Naive thymus-derived CD8-positive, alpha-beta T cell (primary cell): Measurements from ENCODE around the gene DTNB. TPM values are rescaled to one million over a fixed set of nuclear protein-coding genes. Genes with fewer than 3 reads are reported as not detected.
"Not testable (repeated sequence)": the region's sequence is repeated elsewhere in the genome, so short reads cannot be mapped to it uniquely, and the experiment has no call there.

Experiments used
- ATAC-seq, 2 donors: fragments of 150-1000 bp; cut with Tn5 transposase in 1 of 2; sonication (Bioruptor Pico), chemical (Tn5 transposase) in 1 of 2; 1 replicate in 1 of 2; 2 replicates in 1 of 2; pipeline ENCODE4 v1.10.0; 2021; ENCODE audit warnings: mild to moderate bottlenecking in 2 of 2, moderate library complexity in 2 of 2
- POLR2A ChIA-PET: fragments of 350-600 bp; sonication (Branson Sonifier 250); formaldehyde crosslinking; loops from one replicate; lab custom pipeline; 2021; ENCODE audit warnings: antibody characterized with exemption; lab: Charles Lee
- DNase-seq, 10 donors: peaks; one replicate each; pipeline versions ENCODE4 v3.0.0 to v3.0.0-alpha.2; 2020 to 2022
- H3K27ac Mint-ChIP-seq, 10 donors: one replicate each; pipeline ENCODE4 v1.8.0; 2020 to 2022; ENCODE audit warnings: mild to moderate bottlenecking in 10 of 10, mixed read lengths in 10 of 10, moderate library complexity in 4 of 10, inconsistent platforms in 1 of 10
- H3K27me3 Mint-ChIP-seq, 5 donors: one replicate each; pipeline ENCODE4 v1.8.0; 2021 to 2022; ENCODE audit warnings: mixed read lengths in 5 of 5
- H3K36me3 Mint-ChIP-seq, 3 donors: one replicate each; pipeline ENCODE4 v1.8.0; 2020 to 2022; ENCODE audit warnings: mixed read lengths in 3 of 3, mild to moderate bottlenecking in 2 of 3, inconsistent platforms in 1 of 3
- H3K4me1 Mint-ChIP-seq, 4 donors: one replicate each; pipeline ENCODE4 v1.8.0; 2021 to 2022; ENCODE audit warnings: mixed read lengths in 4 of 4
- H3K4me3 Mint-ChIP-seq, 10 donors: one replicate each; pipeline ENCODE4 v1.8.0; 2020 to 2022; ENCODE audit warnings: mild to moderate bottlenecking in 10 of 10, mixed read lengths in 10 of 10, moderate library complexity in 6 of 10, inconsistent platforms in 1 of 10
- H3K9me3 Mint-ChIP-seq, 9 donors: one replicate each; pipeline ENCODE4 v1.8.0; 2020 to 2022; ENCODE audit warnings: mixed read lengths in 9 of 9, mild to moderate bottlenecking in 3 of 9, inconsistent platforms in 1 of 9, moderate library complexity in 1 of 9
- polyA plus RNA-seq, 3 donors: library from polyadenylated mRNA; unstranded; fragments of 300-500 nt; fragmentation: Illumina TruSeq; gene quantifications; one replicate each; pipeline ENCODE4 v1.2.3, GENCODE V29; 2021
- total RNA-seq, 8 experiments: library from RNA in 2 of 8; stranded (reverse) in 2 of 8; gene quantifications; one replicate each; pipeline ENCODE4 v1.2.3 and lab custom pipeline; 2021 to 2026

Gene DTNB
- total and polyA plus RNA-seq, 5 experiments from 2014 or later: 16.3 to 41.5 (median 18.4) TPM

DNA sequence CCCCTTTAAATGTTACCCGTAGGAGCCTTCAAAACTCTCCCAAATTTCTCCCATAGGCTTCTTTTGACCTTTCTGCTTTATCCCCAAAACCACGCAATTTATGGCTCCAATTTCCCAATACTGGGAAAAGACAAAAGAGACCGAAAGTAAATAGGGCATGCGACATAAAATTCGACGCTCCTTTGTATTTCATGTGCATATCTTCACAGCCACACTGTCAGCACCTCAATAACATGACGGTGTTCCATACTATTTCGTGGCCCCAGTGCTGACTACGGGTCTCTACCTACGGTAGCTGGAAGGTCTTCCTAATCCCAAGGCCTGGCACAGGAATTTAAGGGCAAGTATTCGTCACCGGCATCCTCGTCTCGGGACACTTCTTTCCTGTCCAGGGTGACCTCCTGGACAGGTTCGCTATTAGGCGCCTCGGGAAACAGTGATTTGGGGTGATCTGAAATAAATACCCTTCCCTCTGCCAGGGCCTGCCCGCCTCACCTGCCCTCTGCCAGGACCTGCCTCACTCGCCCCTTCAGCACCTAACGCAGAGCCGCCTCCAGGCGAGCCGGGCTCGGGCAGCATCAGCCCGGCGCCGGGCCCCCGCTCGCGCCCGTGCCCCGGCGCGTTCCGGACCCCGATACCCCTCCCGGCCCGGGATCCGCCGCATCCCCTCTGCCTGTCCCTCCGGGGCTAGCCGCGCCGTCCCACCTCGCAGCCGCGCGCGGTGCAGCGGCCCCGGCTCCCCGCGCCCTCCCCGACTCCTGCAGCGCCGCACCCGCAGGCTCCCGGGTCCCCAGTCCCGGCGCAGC, 680 bp downstream of the DTNB start:
- POLR2A ChIA-PET: interaction anchor here (0.7 to 3.6 kb wide), 8 partner anchors 26 to 880 kb away, joined by 3 to 21 read pairs (median 3); partner anchors contain the start of genes ASXL2 and PTRHD1
- no peaks in the 10 kb centered on the region for H3K9me3 Mint-ChIP-seq
- peak; percentile 72 to 86 for ATAC-seq
- H3K4me1 Mint-ChIP-seq: peaks cover 14 to 40% (median 30%) of the 10 kb centered on the region in 4 donors
- H3K27ac Mint-ChIP-seq: peak overlapping the region in 8 of 10 donors; percentile 76 to 92 (median 88)
- no peaks in the 10 kb centered on the region for H3K27me3 Mint-ChIP-seq
- no peaks in the 10 kb centered on the region for H3K36me3 Mint-ChIP-seq
- H3K4me3 Mint-ChIP-seq: peak overlapping the region; percentile 84 to 89 (median 86)
- peak; percentile 57 to 82 (median 68) for DNase-seq

DNA sequence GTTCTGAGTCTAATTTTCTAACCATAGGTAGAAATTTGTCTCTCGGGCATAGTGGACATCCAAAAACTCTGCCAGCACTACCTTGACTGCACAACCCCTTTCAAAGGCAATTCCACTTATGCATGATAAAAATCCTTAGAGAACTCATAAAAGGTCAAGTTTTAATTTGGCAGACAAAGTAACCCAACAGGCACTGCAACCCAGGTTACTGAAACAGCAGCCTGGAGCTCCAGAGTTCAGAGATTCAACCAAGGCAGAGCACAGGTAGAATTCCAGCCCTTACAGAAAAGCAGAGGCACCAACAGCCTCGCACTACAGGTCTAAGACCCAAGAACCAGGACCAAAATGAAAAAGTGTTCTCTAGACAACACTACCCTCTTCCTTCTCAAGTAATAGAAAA, 1.8 kb downstream of the DTNB start:
- Mint-ChIP-seq H3K4me3 (peak overlapping the region; percentile 84 to 89 (median 86)), H3K27ac (peak overlapping the region in 5 of 10 donors; percentile 49 to 91 (median 76)), H3K27me3 (no peaks in the 10 kb centered on the region), H3K36me3 (no peaks in the 10 kb centered on the region), H3K4me1 (peaks cover 15 to 40% (median 32%) of the 10 kb centered on the region in 4 donors), H3K9me3 (no peaks in the 10 kb centered on the region)
- POLR2A ChIA-PET: interaction anchor here (0.9 to 3.6 kb wide), 3 partner anchors 25 to 399 kb away, joined by 4 to 21 read pairs (median 5); partner anchors contain the start of gene ASXL2
- no peak for DNase-seq
- no peak for ATAC-seq

DNA sequence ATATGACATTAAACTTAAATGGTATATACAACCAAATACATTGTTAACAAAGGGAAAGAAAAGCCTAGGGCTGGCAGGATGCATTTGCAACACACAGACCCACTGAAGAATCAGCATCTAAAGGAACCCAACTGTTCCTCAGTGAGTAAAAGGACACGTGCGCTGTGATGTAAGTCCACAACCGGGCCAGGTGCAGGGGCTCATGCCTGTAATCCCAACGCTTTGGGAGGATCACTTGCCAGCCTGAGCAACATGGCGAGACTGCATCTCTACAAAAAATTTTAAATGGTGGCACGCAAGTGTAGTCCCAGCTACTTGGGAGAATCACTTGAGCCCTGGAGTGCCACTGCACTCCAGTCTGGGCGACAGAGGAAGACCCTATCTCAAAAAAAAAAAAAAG, 3.9 kb downstream of the DTNB start:
- DNase-seq: no peak
- no peak overlapping the region for H3K4me3 Mint-ChIP-seq
- ATAC-seq: no peak
- H3K9me3 Mint-ChIP-seq: no peaks in the 10 kb centered on the region
- H3K27me3 Mint-ChIP-seq: no peaks in the 10 kb centered on the region
- H3K27ac Mint-ChIP-seq: no peak overlapping the region
- peaks cover 15 to 41% (median 33%) of the 10 kb centered on the region in 4 donors for H3K4me1 Mint-ChIP-seq
- POLR2A ChIA-PET: no interaction called here
- H3K36me3 Mint-ChIP-seq: no peaks in the 10 kb centered on the region

DNA sequence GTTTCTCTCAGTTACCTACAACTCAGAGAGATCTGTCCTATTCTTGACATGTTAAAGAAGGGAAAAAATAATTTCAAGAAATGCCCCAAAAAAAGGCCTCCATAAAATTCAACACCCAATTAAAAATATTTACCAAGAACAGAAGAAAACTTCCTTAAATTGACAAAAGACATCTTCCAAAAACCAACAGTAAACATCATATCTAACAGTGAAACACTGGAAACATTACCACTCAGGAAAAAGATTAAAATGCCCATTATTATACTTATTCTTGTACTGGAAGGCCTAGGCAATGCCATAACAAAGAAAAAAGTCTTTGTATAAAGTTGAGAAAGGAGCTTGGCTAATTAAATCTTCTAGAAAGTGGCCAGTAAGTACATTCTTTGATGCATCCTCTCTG, 7.2 kb downstream of the DTNB start:
- H3K9me3 Mint-ChIP-seq: no peaks in the 10 kb centered on the region
- POLR2A ChIA-PET: no interaction called here
- ATAC-seq (no peak), DNase-seq (no peak)
- H3K36me3 Mint-ChIP-seq: no peaks in the 10 kb centered on the region
- no peaks in the 10 kb centered on the region for H3K27me3 Mint-ChIP-seq
- H3K4me1 Mint-ChIP-seq: peaks cover 13 to 40% (median 21%) of the 10 kb centered on the region in 4 donors
- no peak overlapping the region for H3K27ac Mint-ChIP-seq
- H3K4me3 Mint-ChIP-seq: no peak overlapping the region

DNA sequence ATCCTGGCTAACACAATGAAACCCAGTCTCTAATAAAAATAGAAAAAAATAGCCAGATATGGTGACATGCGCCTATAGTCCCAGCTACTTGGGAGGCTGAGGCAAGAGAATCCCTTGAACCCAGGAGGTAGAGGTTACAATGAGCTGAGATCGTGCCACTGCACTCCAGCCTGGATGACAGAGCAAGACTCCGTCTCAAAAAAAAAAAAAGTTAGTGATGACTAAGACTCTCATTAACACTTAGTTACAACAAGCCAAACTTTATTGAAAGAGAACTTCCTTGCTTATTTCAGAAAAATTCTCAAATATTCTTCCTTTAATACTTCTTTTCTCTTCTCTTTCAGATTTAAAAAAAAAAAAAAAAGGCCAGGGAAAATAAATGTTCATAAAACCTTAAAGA, 7.9 kb downstream of the DTNB start:
- not testable (repeated sequence) for H3K4me3 Mint-ChIP-seq, H3K9me3 Mint-ChIP-seq, DNase-seq, H3K36me3 Mint-ChIP-seq, H3K27me3 Mint-ChIP-seq, ATAC-seq, H3K27ac Mint-ChIP-seq
- POLR2A ChIA-PET: interaction anchor here (1.0 kb wide), 1 partner anchor 9 kb away, joined by 3 read pairs; no protein-coding TSS in a partner anchor
- peaks cover 12 to 43% (median 18%) of the 10 kb centered on the region in 4 donors for H3K4me1 Mint-ChIP-seq

DNA sequence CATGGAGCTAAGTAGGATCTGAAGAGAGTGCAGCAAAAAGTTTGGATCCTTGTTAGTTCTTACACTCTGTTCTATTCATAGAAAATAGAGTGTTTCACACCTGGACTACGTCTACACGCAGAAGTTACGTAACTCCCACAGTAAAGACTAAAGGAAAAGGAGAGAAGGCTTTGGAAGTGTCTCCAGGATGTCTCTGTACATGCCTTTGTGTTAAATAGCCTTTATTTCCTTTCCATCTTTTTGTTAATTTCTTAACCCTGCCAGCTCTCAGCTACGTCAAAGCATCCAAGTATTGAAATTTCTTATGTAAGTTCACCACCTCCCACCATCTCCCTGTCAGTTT, 8.4 kb downstream of the DTNB start:
- Mint-ChIP-seq H3K4me3 (peak overlapping the region in 1 of 10 donors; percentile 65), H3K36me3 (no peaks in the 10 kb centered on the region), H3K27me3 (no peaks in the 10 kb centered on the region), H3K9me3 (no peaks in the 10 kb centered on the region), H3K27ac (peak overlapping the region in 2 of 10 donors; percentile 9 to 36), H3K4me1 (peaks cover 11 to 46% (median 20%) of the 10 kb centered on the region in 4 donors)
- POLR2A ChIA-PET: interaction anchor here (1.0 kb wide), 1 partner anchor 10 kb away, joined by 3 read pairs; no protein-coding TSS in a partner anchor
- ATAC-seq (no peak), DNase-seq (no peak)

DNA sequence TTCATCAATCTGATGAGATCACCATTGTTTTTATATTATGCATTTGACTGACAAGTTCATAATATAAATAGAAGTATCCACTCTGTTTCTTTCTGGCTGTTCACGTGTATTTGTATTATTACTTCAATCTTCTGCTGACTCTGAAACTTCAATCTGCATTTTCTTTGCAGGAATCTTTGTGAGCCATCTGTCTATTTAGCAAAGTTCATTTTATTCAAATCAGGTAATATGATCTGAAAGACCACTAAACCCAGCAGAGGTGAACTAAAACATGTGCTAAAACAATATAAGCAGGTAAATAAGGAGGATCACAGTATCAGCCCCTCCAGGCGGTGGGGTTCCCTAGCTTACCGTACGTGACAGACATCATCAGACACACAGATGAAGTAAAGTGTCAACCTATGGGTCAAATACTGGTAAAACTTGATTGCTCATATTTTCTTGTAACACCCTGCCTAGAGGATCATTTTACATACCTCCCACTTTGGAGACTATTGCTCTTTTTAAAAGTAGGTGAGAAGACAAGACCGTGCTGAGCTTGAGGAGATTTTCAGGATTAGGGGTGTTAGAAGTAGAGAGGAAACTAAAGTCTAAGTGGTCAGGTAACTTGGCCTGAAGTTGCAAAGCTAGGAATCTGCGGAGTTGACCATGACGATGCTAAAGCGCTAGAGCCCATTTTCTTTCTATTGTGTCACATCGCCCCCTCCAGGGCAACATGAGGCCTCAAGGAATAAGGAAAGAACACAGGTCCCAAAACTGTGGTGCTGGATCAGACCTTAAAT, 9.0 kb downstream of the DTNB start:
- ATAC-seq (no peak), DNase-seq (peak in 4 of 10 donors; percentile 7 to 21 (median 10))
- POLR2A ChIA-PET: interaction anchor here (1.0 kb wide), 1 partner anchor 10 kb away, joined by 3 read pairs; no protein-coding TSS in a partner anchor
- Mint-ChIP-seq H3K4me1 (peaks cover 13 to 51% (median 21%) of the 10 kb centered on the region in 4 donors), H3K9me3 (no peaks in the 10 kb centered on the region), H3K36me3 (no peaks in the 10 kb centered on the region), H3K27me3 (no peaks in the 10 kb centered on the region), H3K4me3 (peak overlapping the region in 7 of 10 donors; percentile 2 to 77 (median 34)), H3K27ac (peak overlapping the region in 4 of 10 donors; percentile 9 to 69 (median 50))

DNA sequence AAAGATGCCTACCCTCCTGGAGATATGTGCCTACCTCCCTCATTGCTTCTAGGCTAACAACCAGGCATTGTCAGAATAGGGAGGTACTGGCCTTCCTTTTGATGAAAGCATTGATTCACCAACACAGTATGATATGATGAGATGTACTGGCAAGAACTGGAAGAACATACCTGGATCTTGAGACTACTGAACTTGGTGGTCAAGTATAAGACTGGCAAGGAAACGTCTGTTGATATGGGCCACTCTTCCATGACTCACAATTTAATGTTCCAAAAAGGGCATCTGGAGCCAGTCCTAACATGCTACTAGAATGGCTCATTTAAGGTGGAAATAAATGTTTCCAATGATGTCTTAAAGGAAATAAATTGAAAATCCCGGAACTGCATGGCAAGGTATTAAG, 18.1 kb downstream of the DTNB start:
- no peak overlapping the region for H3K27ac Mint-ChIP-seq
- POLR2A ChIA-PET: no interaction called here
- no peak overlapping the region for H3K4me3 Mint-ChIP-seq
- peaks cover 22 to 45% (median 27%) of the 10 kb centered on the region in 4 donors for H3K4me1 Mint-ChIP-seq
- peaks cover 0 to 22% (median 13%) of the 10 kb centered on the region in 3 donors for H3K36me3 Mint-ChIP-seq
- DNase-seq (no peak), ATAC-seq (no peak)
- H3K27me3 Mint-ChIP-seq: no peaks in the 10 kb centered on the region
- no peaks in the 10 kb centered on the region for H3K9me3 Mint-ChIP-seq

DNA sequence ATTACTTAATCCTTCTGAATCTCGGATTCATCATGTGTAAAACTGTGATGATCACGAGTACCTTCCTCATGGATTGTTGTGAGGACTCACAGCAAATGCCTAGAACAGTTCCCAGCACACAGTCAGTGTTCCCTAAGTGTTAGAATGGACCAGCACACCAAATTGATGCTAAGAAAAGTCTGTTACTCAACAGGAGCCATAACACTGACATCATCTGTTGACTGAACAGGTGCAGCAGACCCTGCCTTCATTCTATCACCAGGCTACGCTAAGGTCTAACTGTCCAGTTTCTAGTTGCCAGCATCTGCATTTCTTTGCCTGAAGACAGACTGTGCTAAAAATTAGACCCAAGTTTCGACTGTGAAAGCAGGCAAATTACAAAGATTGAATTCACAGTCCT, 18.6 kb downstream of the DTNB start:
- Mint-ChIP-seq H3K27me3 (no peaks in the 10 kb centered on the region), H3K4me1 (peaks cover 21 to 40% (median 24%) of the 10 kb centered on the region in 4 donors), H3K36me3 (peaks cover 0 to 27% (median 18%) of the 10 kb centered on the region in 3 donors), H3K27ac (no peak overlapping the region), H3K4me3 (no peak overlapping the region), H3K9me3 (no peaks in the 10 kb centered on the region)
- POLR2A ChIA-PET: no interaction called here
- no peak for ATAC-seq
- DNase-seq: no peak

DNA sequence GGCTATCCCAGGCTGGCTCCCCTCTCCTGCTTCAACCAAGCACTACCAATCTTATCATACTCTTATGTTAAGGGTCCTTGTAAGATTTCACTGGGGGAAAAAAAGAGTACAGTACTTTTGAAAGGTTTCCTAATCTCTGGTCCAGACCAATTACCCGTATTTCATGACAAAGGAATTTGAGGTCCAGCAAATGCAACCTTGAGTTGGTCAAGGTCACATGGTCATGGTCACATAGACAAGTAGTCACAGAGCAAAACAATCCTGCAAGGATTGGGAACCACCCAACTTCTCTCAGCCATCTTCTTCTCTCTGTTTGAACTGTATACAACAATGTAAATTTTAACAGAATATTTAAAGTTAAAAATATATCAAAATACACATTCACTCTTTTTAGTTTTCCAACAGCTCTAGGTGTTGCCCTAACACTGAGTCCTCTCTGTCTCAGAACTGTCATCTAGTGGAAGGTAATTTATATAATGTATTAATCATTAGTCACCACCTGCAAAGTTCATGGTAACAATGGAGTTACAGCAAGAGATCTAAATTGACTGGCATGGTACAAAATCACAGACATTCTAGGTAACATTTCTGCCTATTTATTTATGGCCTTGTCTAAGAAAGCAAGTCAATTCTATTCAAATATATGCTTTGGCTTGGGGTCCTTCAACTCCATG, 21.5 kb downstream of the DTNB start:
- H3K4me3 Mint-ChIP-seq: no peak overlapping the region
- no peak for DNase-seq
- H3K36me3 Mint-ChIP-seq: peaks cover 0 to 37% (median 25%) of the 10 kb centered on the region in 3 donors
- peaks cover 7 to 24% (median 17%) of the 10 kb centered on the region in 4 donors for H3K4me1 Mint-ChIP-seq
- no peaks in the 10 kb centered on the region for H3K27me3 Mint-ChIP-seq
- POLR2A ChIA-PET: no interaction called here
- peak overlapping the region in 1 of 10 donors; percentile 44 for H3K27ac Mint-ChIP-seq
- no peak for ATAC-seq
- H3K9me3 Mint-ChIP-seq: no peaks in the 10 kb centered on the region

DNA sequence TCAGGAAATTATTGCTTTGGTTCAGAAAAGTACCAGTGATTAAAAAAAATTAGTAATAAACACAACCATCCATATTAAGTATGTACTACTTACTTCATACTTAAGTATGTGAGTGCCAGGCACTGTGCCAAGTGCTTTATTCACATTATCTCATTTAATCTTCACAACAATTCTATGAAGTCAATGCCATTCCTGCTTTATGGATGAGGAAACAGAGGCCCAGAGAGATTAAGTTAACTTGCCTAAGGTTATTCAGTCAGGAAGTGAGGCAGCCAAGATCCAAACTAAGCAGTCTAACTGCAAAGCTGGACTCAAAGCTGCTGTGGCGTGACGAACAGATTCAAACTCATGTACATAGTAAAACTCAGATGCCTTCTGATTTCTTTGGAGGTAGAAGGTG, 22.3 kb downstream of the DTNB start:
- ATAC-seq: no peak
- POLR2A ChIA-PET: no interaction called here
- Mint-ChIP-seq H3K4me3 (no peak overlapping the region), H3K9me3 (no peaks in the 10 kb centered on the region), H3K4me1 (peaks cover 2 to 17% (median 12%) of the 10 kb centered on the region in 4 donors), H3K27ac (no peak overlapping the region), H3K36me3 (peaks cover 0 to 43% (median 27%) of the 10 kb centered on the region in 3 donors), H3K27me3 (no peaks in the 10 kb centered on the region)
- no peak for DNase-seq

DNA sequence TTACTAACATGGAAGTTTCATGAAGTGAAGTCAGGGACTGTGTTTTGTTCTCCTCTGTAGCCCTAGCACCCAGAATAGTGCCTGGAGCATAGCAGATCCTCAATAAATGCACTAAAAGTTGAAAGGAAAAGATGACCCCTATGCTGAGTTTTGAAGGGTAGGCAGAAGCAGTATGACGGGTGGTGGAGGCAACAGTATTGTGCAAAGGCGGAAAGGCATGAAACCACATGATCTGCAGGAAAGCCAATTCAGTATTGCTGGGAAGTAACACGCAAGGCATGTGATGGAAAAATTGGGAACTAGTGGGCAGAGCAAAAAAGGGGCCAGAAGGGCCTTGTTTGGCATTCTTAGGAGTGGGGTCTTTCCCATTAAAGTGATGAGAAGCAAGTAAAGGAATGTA, 23.1 kb downstream of the DTNB start:
- H3K4me3 Mint-ChIP-seq: no peak overlapping the region
- peaks cover 2 to 10% (median 8%) of the 10 kb centered on the region in 4 donors for H3K4me1 Mint-ChIP-seq
- H3K27me3 Mint-ChIP-seq: no peaks in the 10 kb centered on the region
- H3K27ac Mint-ChIP-seq: no peak overlapping the region
- POLR2A ChIA-PET: no interaction called here
- H3K9me3 Mint-ChIP-seq: no peaks in the 10 kb centered on the region
- H3K36me3 Mint-ChIP-seq: peaks cover 0 to 46% (median 27%) of the 10 kb centered on the region in 3 donors
- no peak for DNase-seq
- no peak for ATAC-seq
